HG02623 (cell line): Measurements from ENCODE around the gene TAAR1.

Experiments
- ATAC-seq: cut with Tn5 transposase; IDR thresholded peaks from one replicate; pipeline ENCODE4 v1.9.1; 2021; ENCODE audit warnings: moderate library complexity; ENCODE audit not compliant: unreplicated experiment

Gene TAAR1

GRCh38 chr6:132596201-132596600, 62.8 kb downstream of the TAAR1 start:
- ATAC-seq: no peak
